ENCODE data around the gene PTPRN2.

GRCh38 chr7:157602156-157602555 is 985.5 kb downstream of the PTPRN2 start:
- TF ChIP-seq CTCF (IDR thresholded peaks at IDR 0.05), result no peak
- TF ChIP-seq POLR2A (IDR thresholded peaks at IDR 0.05), result no peak
